Measurements from ENCODE around the gene SLC7A14. TPM values are rescaled to one million over a fixed set of nuclear protein-coding genes. Genes with fewer than 3 reads are reported as not detected.

Gene SLC7A14
- total and polyA plus RNA-seq, 4 donors, result not detected

DNA sequence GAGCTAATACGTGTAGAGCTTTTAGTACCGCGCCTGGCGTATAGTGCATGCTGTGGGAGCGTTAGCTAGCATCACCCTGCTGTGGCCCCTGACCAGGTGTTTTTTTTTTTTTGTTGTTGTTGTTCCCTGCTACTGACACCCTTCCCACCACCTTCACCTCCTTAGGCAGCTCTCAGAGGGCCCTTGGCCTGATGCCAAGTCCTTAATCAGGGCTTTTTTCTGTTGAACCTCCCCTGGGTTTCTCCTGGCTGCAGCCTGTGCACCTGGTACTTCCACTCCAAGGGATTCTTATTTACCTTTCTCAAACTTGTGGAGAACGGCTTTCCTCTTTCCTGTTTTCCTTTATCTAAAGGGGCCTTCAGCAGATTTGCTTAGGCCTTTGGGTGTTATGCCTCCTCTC, 53.3 kb downstream of the SLC7A14 start:
- DNase-seq, result no peak
- 75 to 82% methylated on average over 6 of the region's 6 CpGs for WGBS, 2 donors
- H3K36me3 ChIP-seq (ENCODE audit: control insufficient read depth in 1 of 2, insufficient read depth in 2 of 2, low read length in 1 of 2), result no peaks in the 10 kb centered on the region
- peaks cover under 1% of the 10 kb centered on the region for H3K9me3 ChIP-seq (ENCODE audit: control insufficient read depth, low read length)
- intact Hi-C loops (cut with DNase I), result no loop called here
- H3K27me3 ChIP-seq (ENCODE audit: control insufficient read depth in 1 of 2, insufficient read depth in 2 of 2, low read length in 1 of 2), result no peaks in the 10 kb centered on the region
- H3K4me1 ChIP-seq (ENCODE audit: control insufficient read depth in 1 of 2, insufficient read depth in 2 of 2, low read length in 2 of 2), result no peaks in the 10 kb centered on the region
- H3K27ac ChIP-seq (ENCODE audit: low read depth in 1 of 2, low read length in 2 of 2), result no peak overlapping the region
- no peak overlapping the region for H3K4me3 ChIP-seq (ENCODE audit: low read length in 2 of 2)
- ATAC-seq (ENCODE audit: low FRiP score), result no peak

DNA sequence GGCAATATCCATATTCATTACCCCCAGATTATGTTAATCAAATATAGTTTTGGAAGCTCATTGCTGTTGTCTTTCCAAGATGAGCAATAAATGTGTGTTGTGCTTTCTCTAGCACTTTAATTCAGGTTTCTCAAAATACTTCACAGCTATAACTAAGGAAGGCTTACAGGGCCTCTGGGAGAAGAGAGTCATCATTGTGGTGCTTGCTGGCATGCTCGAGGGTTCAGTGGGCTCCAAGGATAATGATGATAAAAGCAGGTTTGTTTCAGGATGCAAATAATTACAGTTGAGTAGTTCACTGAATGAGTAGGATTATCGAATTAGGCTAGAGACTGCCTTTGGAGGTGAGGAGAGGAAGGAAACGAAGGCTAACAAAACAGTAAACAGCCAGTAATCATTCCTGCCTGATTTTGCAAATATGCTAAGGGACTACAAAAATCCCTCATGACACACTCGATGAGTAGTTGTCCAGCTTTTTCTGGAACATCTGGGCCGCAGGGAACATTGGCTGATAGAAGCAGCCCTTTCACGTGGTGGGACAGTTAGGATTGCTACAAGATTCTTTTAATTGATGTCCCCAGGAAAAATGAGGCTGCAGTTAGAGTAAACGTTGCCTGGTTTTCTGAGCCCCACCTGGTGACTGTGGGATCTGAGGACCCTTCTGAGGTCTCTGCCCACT, 54.1 kb downstream of the SLC7A14 start:
- no peaks in the 10 kb centered on the region for H3K36me3 ChIP-seq (ENCODE audit: control insufficient read depth in 1 of 2, insufficient read depth in 2 of 2, low read length in 1 of 2)
- no peaks in the 10 kb centered on the region for H3K27me3 ChIP-seq (ENCODE audit: control insufficient read depth in 1 of 2, insufficient read depth in 2 of 2, low read length in 1 of 2)
- intact Hi-C loops (cut with DNase I), result no loop called here
- no peak for DNase-seq
- ATAC-seq (ENCODE audit: low FRiP score), result peak; percentile 57
- no peaks in the 10 kb centered on the region for H3K4me1 ChIP-seq (ENCODE audit: control insufficient read depth in 1 of 2, insufficient read depth in 2 of 2, low read length in 2 of 2)
- H3K9me3 ChIP-seq (ENCODE audit: control insufficient read depth, low read length), result no peaks in the 10 kb centered on the region
- WGBS, 2 donors, result 59% methylated on average over 7 of the region's 7 CpGs
- no peak overlapping the region for H3K27ac ChIP-seq (ENCODE audit: low read depth in 1 of 2, low read length in 2 of 2)
- no peak overlapping the region for H3K4me3 ChIP-seq (ENCODE audit: low read length in 2 of 2)

DNA sequence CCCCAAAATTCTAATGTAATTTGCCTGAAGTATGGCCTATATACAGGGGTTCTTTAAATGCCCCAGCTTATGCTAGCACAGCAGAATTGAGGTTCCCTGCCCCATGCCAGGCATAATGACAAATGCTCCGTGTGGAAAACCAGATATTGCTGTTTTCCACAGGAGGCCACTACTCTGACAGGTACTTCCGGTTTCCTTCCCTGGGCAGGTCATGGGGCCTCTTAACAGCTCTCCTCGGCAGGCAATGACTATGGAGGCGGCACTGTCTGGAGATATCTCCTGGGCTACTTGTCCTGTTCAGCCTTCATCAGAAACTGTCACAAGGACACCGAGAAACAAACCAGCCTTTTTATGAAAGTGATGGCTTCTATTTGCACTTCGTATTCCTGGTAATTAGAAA, 54.8 kb downstream of the SLC7A14 start:
- no peak for DNase-seq
- no peak overlapping the region for H3K27ac ChIP-seq (ENCODE audit: low read depth in 1 of 2, low read length in 2 of 2)
- no peak overlapping the region for H3K4me3 ChIP-seq (ENCODE audit: low read length in 2 of 2)
- 80 to 85% methylated on average over 6 of the region's 6 CpGs for WGBS, 2 donors
- no peaks in the 10 kb centered on the region for H3K4me1 ChIP-seq (ENCODE audit: control insufficient read depth in 1 of 2, insufficient read depth in 2 of 2, low read length in 2 of 2)
- intact Hi-C loops (cut with DNase I), result no loop called here
- H3K36me3 ChIP-seq (ENCODE audit: control insufficient read depth in 1 of 2, insufficient read depth in 2 of 2, low read length in 1 of 2), result no peaks in the 10 kb centered on the region
- H3K27me3 ChIP-seq (ENCODE audit: control insufficient read depth in 1 of 2, insufficient read depth in 2 of 2, low read length in 1 of 2), result no peaks in the 10 kb centered on the region
- no peak for ATAC-seq (ENCODE audit: low FRiP score)
- H3K9me3 ChIP-seq (ENCODE audit: control insufficient read depth, low read length), result no peaks in the 10 kb centered on the region

DNA sequence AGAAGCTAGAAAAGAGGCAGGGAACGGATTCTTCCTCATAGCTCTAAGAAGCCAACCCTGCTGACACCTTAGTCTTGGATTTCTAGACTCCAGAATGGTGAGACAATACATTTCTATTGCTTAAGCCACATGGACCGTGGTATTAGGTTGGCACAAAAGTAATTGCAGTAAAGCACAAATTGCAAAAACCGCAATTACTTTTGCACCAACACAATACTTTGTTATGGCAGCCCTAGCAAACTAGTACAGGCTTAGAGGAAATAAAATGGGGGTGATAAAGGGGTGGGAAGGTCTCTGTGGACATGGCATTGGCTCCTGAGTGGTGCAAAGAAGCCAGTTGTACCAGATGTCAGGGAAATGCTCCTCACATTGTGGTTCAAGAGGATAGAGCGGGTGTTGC, 56.0 kb downstream of the SLC7A14 start:
- no peaks in the 10 kb centered on the region for H3K9me3 ChIP-seq (ENCODE audit: control insufficient read depth, low read length)
- H3K27me3 ChIP-seq (ENCODE audit: control insufficient read depth in 1 of 2, insufficient read depth in 2 of 2, low read length in 1 of 2), result no peaks in the 10 kb centered on the region
- H3K4me1 ChIP-seq (ENCODE audit: control insufficient read depth in 1 of 2, insufficient read depth in 2 of 2, low read length in 2 of 2), result no peaks in the 10 kb centered on the region
- no peak overlapping the region for H3K27ac ChIP-seq (ENCODE audit: low read depth in 1 of 2, low read length in 2 of 2)
- ATAC-seq (ENCODE audit: low FRiP score) (no peak), DNase-seq (no peak)
- intact Hi-C loops (cut with DNase I), result no loop called here
- 92 to 95% methylated on average over 4 of the region's 4 CpGs for WGBS, 2 donors
- H3K4me3 ChIP-seq (ENCODE audit: low read length in 2 of 2), result no peak overlapping the region
- H3K36me3 ChIP-seq (ENCODE audit: control insufficient read depth in 1 of 2, insufficient read depth in 2 of 2, low read length in 1 of 2), result no peaks in the 10 kb centered on the region

DNA sequence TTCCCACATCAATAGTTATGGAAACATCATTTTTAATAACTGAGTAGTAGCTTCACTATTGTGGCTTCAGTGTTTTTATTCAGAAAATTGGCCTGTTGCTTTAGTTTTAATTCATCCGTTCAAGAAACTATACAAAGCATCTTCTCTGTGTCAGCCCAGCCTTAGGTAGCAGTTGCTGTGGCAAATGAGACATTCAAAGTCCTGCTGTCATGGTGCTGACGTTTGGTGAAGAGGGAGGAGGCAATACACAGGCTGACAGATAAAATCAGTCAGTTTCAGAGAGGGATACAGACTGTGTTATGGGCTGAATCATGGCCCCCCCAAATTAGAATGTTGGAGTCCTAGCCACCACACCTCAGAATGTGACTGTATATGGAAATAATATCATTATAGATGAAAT, 56.5 kb downstream of the SLC7A14 start:
- no peaks in the 10 kb centered on the region for H3K4me1 ChIP-seq (ENCODE audit: control insufficient read depth in 1 of 2, insufficient read depth in 2 of 2, low read length in 2 of 2)
- DNase-seq, result no peak
- ATAC-seq (ENCODE audit: low FRiP score), result no peak
- intact Hi-C loops (cut with DNase I), result no loop called here
- H3K4me3 ChIP-seq (ENCODE audit: low read length in 2 of 2), result no peak overlapping the region
- H3K9me3 ChIP-seq (ENCODE audit: control insufficient read depth, low read length), result no peaks in the 10 kb centered on the region
- H3K27ac ChIP-seq (ENCODE audit: low read depth in 1 of 2, low read length in 2 of 2), result no peak overlapping the region
- H3K36me3 ChIP-seq (ENCODE audit: control insufficient read depth in 1 of 2, insufficient read depth in 2 of 2, low read length in 1 of 2), result no peaks in the 10 kb centered on the region
- 54% methylated on average over 2 of the region's 2 CpGs for WGBS, 2 donors
- no peaks in the 10 kb centered on the region for H3K27me3 ChIP-seq (ENCODE audit: control insufficient read depth in 1 of 2, insufficient read depth in 2 of 2, low read length in 1 of 2)

DNA sequence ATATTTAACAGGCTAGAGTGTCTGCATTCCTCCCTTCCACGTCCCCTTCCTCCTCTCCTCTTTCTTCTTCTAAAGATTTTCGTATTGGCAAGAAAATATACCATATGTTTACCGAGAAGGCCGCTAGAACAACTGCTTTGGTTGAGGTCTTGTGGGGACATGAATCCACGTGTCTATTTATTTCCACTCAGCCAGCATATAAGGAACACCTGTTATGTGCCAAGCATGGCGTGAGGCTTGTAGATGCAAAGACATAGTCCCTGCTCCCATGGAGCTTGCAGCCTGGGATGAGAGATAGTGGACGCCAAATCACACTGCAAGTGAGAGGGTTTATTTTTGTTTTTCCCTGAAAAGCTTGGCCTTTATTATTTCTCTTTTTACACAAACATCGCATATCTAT, 57.1 kb downstream of the SLC7A14 start:
- intact Hi-C loops (cut with DNase I), result no loop called here
- Histone ChIP-seq H3K27ac (ENCODE audit: low read depth in 1 of 2, low read length in 2 of 2) (no peak overlapping the region), H3K4me3 (ENCODE audit: low read length in 2 of 2) (no peak overlapping the region), H3K27me3 (ENCODE audit: control insufficient read depth in 1 of 2, insufficient read depth in 2 of 2, low read length in 1 of 2) (no peaks in the 10 kb centered on the region), H3K4me1 (ENCODE audit: control insufficient read depth in 1 of 2, insufficient read depth in 2 of 2, low read length in 2 of 2) (no peaks in the 10 kb centered on the region), H3K9me3 (ENCODE audit: control insufficient read depth, low read length) (no peaks in the 10 kb centered on the region), H3K36me3 (ENCODE audit: control insufficient read depth in 1 of 2, insufficient read depth in 2 of 2, low read length in 1 of 2) (no peaks in the 10 kb centered on the region)
- WGBS, 2 donors, result 59 to 73% methylated on average over 8 of the region's 8 CpGs
- DNase-seq (no peak), ATAC-seq (ENCODE audit: low FRiP score) (no peak)

DNA sequence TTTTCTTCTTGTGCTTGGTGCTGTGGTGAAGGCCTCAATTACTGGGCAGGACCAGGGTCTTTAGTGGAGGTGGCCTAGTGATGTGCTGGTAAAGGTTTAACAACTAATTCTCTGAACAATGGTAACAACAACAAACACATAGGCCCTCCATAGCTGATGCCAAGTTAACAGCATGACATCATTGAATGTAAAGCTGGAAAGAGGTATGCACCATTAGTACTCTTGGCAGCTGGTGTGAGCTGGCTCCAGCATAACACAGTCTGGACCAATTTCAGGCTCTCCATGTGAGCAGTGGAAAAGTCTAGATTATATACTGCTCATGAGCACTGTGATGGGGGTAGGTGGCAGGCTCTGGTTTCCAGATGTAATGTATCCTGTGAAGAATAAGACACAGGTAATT, 61.8 kb downstream of the SLC7A14 start:
- ATAC-seq (ENCODE audit: low FRiP score) (no peak), DNase-seq (no peak)
- intact Hi-C loops (cut with DNase I), result no loop called here
- Histone ChIP-seq H3K4me1 (ENCODE audit: control insufficient read depth in 1 of 2, insufficient read depth in 2 of 2, low read length in 2 of 2) (no peaks in the 10 kb centered on the region), H3K27me3 (ENCODE audit: control insufficient read depth in 1 of 2, insufficient read depth in 2 of 2, low read length in 1 of 2) (no peaks in the 10 kb centered on the region), H3K9me3 (ENCODE audit: control insufficient read depth, low read length) (no peaks in the 10 kb centered on the region), H3K27ac (ENCODE audit: low read depth in 1 of 2, low read length in 2 of 2) (no peak overlapping the region), H3K4me3 (ENCODE audit: low read length in 2 of 2) (no peak overlapping the region), H3K36me3 (ENCODE audit: control insufficient read depth in 1 of 2, insufficient read depth in 2 of 2, low read length in 1 of 2) (no peaks in the 10 kb centered on the region)

DNA sequence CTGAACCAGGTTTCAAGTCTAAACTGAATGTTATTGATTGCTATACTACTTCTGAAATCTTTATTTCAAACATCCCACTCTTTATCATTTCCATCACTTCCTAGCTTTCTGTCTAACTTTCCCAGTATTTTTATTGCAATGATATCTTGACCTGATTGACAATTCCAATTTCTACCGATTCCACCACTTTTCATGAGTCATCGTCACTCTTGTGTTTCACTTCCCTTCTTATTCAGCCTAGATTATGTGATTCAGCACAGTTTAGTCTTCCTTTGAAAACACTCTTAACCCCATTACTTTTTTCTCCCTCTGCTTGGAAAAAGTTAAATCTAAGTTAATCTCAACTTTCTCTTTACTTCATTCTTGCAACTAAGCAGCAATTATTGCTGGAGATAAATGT, 62.6 kb downstream of the SLC7A14 start:
- H3K4me1 ChIP-seq (ENCODE audit: control insufficient read depth in 1 of 2, insufficient read depth in 2 of 2, low read length in 2 of 2), result no peaks in the 10 kb centered on the region
- H3K9me3 ChIP-seq (ENCODE audit: control insufficient read depth, low read length), result no peaks in the 10 kb centered on the region
- H3K4me3 ChIP-seq (ENCODE audit: low read length in 2 of 2), result no peak overlapping the region
- ATAC-seq (ENCODE audit: low FRiP score), result no peak
- DNase-seq, result no peak
- 59 to 60% methylated on average over 2 of the region's 2 CpGs for WGBS, 2 donors
- intact Hi-C loops (cut with DNase I), result no loop called here
- no peak overlapping the region for H3K27ac ChIP-seq (ENCODE audit: low read depth in 1 of 2, low read length in 2 of 2)
- no peaks in the 10 kb centered on the region for H3K27me3 ChIP-seq (ENCODE audit: control insufficient read depth in 1 of 2, insufficient read depth in 2 of 2, low read length in 1 of 2)
- no peaks in the 10 kb centered on the region for H3K36me3 ChIP-seq (ENCODE audit: control insufficient read depth in 1 of 2, insufficient read depth in 2 of 2, low read length in 1 of 2)

DNA sequence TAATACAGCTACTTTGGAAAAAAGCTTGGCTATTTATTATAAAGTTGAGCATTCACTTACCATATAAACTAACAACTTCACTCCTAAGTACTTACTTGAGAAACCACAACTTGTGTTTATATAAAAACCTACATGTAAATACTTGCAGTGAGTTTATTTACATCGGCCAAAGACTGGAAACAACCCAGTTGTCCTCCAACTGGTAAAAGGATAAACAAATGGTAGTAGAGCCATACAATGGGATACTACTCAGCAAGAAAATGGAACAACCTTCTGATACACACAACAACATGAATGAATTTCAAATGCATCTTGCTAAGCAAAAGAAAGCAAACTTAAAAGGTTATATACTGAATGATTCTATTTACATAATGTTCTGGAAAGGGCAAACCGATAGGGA, 63.7 kb downstream of the SLC7A14 start:
- ATAC-seq (ENCODE audit: low FRiP score), result no peak
- no peaks in the 10 kb centered on the region for H3K9me3 ChIP-seq (ENCODE audit: control insufficient read depth, low read length)
- no peak overlapping the region for H3K27ac ChIP-seq (ENCODE audit: low read depth in 1 of 2, low read length in 2 of 2)
- no peaks in the 10 kb centered on the region for H3K4me1 ChIP-seq (ENCODE audit: control insufficient read depth in 1 of 2, insufficient read depth in 2 of 2, low read length in 2 of 2)
- intact Hi-C loops (cut with DNase I), result no loop called here
- no peak for DNase-seq
- no peaks in the 10 kb centered on the region for H3K27me3 ChIP-seq (ENCODE audit: control insufficient read depth in 1 of 2, insufficient read depth in 2 of 2, low read length in 1 of 2)
- WGBS, 2 donors, result 63 to 84% methylated on average over 2 of the region's 2 CpGs
- H3K4me3 ChIP-seq (ENCODE audit: low read length in 2 of 2), result no peak overlapping the region
- no peaks in the 10 kb centered on the region for H3K36me3 ChIP-seq (ENCODE audit: control insufficient read depth in 1 of 2, insufficient read depth in 2 of 2, low read length in 1 of 2)
